HG03064 (cell line): ENCODE results near the gene IL31RA.
"Not testable (repeated sequence)": the region's sequence is repeated elsewhere in the genome, so short reads cannot be mapped to it uniquely, and the experiment has no call there.

ENCODE experiments used
- ATAC-seq: cut with Tn5 transposase; IDR thresholded peaks from one replicate; pipeline ENCODE4 v1.9.1; 2021; ENCODE audit warnings: low read depth; ENCODE audit not compliant: unreplicated experiment

IL31RA gene

DNA sequence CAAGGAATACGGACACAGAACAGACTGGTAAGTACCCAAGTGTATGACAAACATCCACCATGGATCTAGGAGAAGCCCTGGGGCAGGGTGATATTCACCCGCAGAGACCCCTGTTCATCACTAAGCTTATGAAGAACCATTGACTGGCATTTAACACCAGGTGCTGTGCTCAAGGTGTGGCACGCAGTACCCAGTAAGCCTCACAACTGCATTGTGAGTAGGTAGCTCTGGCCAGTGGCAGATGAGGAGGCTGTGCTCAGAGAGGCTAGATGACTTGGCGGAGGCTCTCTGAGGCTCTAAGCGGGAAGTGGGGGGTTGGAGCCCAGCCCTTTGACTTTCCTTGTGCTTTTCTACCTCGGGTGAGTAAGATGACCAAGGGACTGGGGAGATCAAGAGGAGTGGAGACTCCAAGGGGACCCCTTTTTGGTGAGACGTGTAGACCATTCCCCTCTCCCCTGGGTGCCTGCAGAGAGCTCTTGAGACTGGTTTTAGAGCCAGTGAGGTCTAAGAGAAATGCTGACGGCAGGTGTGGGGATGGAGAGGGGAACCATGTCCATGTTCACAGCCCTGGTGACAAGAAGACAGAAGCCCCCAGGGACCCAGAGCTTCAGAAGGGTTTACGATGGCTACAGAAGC is 72.8 kb downstream of the IL31RA start:
- ATAC-seq: no peak

DNA sequence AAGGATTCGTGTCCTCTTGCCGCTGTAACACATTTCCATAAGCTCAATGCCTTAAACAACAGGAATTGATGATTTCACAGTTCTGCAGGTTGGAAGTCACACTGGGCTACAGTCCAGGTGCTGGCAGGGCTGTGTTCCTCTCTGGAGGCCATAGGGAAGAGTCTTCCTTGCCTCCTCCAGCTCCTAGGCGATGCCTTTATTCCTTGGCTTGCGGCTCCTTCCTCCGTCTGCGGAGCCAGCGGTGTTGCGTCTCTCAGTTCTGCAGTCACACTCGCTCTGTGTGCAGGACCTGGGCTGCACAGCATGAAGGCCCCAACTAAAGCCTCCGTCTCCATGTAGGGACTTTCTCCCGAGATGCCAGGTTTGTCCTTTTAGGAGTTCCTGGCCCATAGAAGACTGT is 73.6 kb downstream of the IL31RA start:
- no peak for ATAC-seq

DNA sequence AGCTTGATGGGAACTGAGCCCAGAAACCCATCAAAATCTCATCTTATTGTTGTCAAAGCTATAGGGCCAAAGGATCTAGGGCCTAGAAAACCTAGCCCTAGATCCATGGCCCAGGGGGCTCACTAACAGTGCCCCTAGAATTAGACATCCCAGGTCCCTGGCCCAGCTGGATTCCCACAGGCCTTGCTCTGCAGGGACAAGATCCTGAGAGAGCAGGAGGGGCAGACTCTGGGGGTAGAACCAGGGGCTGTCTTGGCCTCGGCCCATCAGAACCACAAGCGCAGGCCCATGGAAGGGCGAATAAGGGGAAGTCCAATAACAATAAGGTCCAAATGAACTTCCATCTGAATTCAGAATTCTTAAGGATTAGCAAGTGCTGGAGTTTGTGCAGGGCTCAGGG is 74.0 kb downstream of the IL31RA start:
- ATAC-seq: no peak

DNA sequence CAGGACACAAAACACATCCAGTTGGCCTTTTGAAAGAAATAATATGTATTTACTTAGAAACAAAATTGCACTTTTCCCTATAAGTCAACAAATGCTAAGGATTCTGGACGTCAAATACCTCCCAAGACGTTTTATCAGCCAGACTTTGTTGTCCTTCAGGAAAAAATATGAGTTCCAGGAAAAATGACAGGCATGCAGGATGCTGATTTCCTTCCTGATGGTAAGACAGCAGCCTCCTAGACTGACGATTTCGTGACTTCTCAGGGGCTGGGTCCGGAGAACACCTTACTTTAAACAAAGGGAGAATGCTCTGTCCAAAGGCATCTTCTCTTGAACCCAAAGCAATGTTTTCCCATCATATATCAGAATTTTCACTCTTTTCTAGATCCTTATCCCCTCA is 74.6 kb downstream of the IL31RA start:
- ATAC-seq: no peak

DNA sequence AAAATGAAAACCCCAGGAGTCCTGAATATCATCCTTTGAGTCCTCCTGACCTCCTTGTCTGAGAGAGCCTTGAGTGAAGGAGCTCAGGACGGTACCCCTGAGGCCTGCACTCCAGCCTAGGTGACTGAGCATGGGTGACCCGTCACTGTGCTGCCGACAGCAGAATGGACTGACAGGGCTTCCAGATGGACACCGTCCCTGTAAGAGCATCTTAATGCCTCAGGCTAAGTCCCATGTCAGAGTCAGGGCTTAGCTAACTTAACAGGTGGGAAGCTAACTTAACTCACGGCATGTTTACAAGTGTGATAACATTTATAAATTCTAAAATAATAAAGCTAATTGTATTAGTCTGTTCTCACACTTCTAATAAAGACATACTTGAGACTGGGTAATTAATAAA is 75.3 kb downstream of the IL31RA start:
- ATAC-seq: no peak

DNA sequence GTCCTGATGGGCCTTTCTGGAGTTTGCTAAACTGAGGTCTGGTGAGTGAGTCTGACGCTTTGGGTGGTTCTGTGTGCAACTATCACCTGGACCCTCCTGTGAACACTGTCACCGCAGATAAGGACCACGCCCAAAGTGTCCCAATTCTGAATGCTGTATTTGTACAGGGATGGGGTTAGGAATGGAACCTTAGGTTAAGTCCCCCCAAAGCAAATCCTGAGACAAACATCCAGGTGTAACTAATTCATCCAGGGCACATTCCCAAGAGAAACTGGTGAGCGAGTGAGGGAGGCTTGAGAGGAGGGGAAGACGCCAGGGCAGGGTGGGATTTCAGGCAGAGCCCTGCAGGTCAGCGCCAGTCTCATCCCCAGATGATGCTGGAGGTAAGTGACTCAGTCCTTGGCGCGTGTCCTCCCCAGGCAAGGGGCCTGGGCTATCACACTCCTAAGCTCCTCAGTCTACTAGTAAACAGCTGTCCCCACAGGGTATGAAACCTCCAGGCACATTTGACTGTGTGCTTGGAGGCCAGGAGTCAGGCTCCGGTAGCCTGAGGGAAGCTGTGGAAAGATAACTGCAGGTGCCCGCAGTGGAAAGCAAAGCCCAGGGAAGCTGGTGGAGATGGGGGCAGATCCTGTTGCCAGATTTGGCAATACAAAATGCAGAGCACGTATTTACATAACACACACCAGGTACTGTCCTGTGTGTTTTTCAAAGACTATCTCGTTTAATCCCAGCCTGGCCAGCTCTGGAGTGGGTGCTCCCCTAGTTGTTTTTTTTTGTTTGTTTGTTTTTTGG is 76.9 kb downstream of the IL31RA start:
- no peak for ATAC-seq

DNA sequence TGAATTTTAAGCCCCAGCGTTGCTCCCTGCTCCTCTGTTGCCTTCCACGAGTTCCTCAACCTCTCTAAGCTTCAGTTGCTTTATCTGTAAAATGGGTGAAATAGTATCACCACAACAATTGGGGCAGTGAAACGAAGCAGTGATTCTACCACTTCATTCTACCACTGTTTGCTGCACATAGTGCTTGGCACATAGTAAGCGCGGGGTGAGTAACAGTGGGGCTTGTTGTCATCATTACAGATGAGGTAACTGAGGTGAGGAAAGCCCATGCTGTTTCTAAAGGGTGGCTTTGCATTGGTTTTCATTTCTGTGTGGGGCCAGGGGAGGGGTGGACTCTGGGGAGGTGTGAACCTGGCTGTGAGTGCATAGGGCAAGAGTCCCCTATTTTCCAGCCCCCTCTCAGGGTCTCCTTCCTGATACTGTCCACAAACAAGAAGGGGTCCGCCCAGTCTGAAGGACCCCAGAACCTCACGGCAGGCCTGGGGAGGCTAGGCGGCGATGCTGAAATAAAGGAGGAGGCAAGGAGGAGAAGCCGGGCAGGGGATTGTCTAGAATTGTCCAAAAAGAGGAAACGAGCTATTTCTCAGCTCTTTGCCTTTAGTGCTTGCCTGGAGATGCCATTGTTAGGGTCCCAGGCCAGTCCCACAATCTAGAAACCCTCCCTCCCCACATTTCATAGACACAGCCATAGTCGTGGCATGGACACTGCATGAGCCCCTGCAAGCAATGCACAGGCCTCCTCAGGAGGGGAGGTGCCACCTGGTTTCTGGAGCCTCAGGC is 78.1 kb downstream of the IL31RA start:
- ATAC-seq: no peak

DNA sequence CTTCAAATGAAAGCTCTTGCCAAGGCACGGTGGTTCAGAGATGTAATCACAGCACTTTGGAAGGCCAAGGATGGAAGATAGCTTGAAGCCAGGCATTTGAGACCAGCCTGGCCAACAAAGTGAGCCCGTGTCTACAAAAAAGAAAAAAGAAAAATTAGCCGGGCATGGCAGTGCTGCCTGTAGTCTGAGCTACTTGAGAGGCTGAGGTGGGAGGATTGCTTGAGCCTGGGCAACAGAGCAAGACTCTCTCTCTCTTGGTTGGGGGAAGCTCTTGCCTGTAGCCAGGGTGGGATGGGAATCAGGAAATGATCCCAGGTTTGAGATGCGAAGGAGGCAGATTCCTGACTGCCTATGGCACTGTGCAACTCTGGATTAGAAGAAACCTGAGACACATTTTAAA is 81.5 kb downstream of the IL31RA start:
- ATAC-seq: no peak

DNA sequence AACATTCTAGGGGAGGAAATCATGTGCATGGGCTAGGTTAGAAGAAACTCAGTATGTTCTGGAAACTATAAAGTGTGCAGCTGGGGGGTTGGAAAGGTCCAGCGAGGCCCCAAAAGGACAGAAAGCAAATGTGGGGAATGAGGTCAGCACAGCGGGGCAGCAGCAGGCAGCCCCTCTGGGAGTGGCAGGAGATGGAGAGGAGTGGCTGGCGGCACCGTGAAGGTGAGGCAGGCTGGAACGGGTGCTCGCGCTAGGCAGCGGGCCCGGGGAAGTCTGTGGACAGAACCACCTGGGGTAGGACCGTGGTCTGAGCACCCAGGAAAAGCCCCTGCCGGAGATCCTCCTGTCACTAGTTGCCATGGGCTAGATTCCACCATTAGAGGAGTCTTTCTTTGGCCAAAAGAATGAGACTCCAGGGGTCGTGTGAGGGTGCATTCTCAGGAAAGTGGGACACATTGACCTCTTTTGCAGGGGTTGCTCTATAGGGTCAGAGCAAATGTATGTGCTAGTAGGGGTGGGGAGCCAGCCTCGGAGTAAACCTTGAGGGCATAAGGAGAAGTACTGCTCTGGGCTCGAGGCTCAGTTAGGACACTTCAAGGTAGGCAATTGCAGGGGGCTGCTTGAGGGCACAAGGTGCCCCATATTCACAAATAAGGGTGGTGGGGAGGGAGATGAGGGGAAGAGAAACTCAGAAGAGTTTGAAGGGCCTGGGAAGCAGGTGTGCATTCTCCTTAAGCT is 82.4 kb downstream of the IL31RA start:
- no peak for ATAC-seq

DNA sequence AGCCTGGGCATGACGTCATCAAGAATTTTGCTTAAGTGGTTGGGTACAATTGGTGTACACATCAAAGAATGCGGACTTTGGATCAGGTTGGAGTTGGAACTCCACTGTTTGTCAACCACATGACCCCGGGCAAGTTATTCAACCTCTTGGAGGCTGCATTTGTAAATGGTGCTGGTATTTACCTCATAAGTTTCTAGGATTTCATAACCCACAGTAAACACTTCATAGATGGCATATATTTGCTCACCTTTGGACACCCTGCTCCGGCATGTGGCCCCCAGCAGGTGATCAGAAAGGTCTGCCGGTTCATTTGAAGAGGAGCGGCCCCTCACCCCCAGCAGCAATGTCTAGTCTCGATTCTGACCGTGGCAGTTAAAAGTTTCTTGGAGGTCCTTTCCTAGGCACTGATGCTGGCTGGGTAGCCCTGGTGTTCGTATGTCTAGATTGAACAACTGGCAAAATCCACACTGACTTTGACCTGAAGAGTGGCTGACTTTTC is 83.0 kb downstream of the IL31RA start:
- no peak for ATAC-seq

DNA sequence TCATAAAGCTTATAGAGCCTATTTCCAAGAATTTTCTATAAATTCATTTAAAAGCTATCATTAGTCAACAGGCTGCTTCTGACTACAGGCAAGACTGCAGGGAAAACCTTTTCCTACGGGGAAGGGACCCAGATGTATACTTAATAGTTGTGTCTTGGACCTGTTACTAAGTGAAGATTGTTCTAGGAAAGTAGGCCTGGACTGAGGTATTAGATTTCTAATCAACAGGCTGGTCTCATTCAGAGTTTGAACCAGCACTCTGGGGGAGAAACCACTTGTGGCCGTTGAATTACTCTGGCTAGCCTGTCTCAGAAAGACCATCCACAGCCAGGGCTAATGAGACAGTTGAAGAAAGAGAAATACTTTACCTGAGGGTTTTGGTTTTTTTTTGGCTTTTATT is 83.6 kb downstream of the IL31RA start:
- ATAC-seq: no peak

DNA sequence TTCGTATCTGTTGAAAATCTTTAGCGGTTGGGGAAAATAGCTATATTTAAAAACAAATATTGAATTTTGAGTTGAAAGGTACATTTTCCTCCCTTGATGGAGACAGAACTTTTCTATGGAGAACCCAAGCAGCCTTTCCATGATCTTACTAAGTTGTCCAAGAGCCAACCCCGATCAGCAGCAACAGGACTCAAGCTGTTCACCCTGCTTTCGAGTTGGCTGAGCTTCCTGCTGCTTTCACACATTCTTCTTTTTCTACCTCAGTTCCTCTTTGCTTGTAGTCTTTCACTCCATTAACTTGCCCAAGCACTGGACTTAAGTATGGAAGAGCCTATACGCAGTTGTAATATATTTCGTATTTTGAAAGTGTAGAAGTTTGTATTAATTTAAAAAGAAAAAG is 84.2 kb downstream of the IL31RA start:
- ATAC-seq: no peak

DNA sequence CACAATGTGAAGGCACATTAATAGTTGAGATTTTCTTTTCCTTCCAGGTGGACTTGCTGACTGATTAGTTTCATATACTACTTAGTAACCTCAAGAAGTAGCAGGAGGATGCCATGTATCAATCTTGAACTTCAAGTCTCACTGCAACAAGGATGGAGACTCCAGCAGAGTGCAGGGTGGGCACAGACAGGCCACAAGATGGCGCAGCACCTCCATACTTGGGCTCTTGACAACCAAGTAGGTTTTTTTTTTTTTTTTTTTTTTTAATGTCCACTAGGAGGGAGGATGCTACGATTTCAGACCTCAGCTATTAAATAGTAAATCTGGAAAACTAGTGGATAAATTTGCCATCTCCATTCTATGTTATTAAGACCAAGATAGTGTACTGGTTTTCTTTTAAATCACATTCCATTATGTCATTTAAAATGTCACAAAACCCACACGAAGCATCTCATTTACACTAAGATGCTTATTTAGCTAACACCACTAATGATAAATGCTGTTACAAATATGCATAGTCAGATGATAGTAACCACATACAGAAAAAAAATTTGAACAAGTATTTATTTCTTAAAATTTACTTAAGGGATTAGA is 85.0 kb downstream of the IL31RA start:
- ATAC-seq: no peak

DNA sequence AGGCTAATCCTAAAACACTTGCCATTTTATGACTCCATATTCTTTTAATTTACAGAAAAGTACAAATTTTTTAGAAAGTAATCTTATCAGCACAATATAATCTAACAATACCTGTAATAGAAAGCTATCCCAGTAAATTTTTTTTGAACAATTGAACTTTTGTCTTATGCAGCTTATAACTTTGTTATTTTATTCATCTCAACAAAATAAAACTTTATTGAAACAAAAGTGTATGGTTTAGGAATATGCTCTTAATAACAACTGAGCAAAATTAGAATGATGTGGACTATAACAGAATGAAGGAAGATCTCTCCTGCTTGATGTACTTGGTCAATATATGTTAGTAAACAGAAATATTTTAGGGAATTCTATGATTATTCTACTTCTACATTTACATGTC is 86.4 kb downstream of the IL31RA start:
- ATAC-seq: not testable (repeated sequence)

DNA sequence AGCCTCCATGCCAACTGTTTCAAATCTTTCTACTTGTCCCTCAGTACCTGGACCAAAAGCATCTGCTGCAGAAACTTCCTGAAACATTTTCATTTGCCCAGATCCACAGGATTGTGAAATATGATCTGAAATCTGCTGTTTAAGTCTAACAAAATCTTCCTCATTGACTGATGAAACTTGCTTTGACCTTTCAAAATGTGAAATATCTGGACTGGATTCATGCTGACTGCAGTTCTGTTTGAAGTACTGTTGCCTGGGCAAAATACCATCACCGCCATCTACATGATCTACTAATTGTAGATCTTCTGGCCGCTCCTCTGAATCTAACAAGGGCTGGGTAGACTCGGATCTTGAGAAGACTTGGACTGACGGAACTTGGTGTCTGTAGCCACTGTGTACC is 90.0 kb downstream of the IL31RA start:
- ATAC-seq: not testable (repeated sequence)

DNA sequence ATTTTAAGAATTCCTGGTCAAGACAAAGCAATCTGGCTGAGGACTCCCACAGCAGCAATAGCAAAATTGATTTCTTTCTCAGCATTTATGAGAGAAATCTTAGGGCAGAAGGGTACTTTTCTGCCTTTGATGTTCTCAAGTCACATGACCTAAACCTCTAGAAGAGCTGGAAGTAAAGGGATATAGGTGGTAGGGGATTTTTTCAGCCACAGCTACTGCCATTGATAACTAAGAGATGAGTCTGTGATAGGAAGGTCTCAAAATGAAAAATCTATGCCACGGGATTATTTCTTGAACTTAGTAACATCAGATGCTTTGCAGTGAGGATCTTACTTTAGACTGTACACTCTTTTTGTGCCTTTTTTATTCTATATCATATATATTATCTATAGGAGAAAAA is 108.1 kb downstream of the IL31RA start:
- no peak for ATAC-seq

DNA sequence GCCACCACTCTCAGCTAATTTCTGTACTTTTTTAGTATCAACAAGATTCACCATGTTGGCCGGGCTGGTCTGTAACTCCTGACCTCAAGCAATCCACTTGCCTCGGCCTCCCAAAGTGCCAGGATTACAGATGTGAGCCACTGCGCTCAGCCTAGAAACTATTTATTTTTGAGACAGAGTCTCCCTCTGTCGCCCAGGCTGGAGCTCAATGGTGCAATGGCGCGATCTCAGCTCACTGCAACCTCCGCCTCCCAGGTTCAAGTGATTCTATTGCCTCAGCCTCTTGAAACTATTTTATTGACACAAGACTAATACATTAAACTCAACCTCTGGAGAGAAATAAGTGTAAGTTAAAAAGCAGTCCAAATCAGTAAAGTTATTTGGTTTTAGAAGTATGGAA is 109.6 kb downstream of the IL31RA start:
- no peak for ATAC-seq

DNA sequence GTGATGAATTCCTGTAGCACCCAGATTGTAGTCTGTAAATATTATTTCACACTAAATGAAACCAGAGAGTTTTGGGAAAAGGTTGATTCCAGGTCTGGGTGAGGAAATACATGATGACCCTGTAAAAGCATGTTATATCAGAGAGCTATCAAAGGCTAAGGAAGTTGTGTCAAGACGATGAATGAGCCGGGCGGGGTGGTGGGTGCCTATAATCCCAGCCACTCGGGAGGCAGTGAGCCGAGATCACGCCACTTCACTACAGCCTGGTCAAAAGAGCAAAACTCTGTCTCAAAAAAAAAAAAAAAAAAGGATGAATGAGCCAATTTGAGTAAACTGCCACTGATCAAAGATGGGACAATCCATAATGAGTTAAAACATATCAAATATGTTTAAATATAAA is 114.4 kb downstream of the IL31RA start:
- ATAC-seq: no peak

DNA sequence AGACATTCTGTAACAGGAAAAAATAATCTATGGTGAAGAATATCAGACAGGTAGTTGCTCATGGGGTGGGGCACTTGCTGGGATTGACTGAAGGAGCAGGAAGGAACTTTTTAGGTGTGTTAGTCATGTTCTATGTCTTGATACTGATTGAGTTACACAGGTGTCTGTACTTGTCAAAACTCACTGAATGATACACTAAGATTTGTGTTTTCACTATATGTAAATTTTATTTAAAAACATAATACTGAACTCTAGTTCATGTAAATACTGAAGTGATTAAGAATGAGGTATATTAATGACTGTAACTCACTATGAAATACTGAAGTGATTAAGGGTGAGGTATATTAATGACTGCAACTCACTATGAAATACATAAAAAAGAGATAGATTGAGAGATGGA is 115.1 kb downstream of the IL31RA start:
- no peak for ATAC-seq

DNA sequence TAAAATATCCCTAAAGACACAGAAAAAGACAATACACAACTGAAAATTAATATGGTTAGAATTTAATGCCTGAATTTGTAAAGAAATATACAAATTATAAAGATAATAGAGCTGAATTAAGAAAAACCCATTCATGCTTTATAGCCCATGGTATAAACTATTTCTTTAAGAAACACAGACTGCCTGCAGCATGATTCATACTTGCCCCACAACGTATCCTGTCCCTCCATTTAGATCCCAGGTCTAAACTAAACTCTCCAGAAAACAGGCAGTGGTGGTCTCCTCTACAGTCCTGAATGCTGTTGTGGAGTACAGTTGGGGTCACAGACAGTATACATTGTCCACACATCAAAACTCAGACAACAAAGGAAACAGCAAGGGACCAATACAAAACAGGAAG is 118.8 kb downstream of the IL31RA start:
- ATAC-seq: no peak
